Midbrain (tissue), 1 donor: Measurements from ENCODE around the gene CEPT1.
A peak's percentile ranks its signal among the peaks of the same experiment; 100 is the strongest.
"Not testable (repeated sequence)": the region's sequence is repeated elsewhere in the genome, so short reads cannot be mapped to it uniquely, and the experiment has no call there.

Source experiments
- DNase-seq: peaks from one replicate; lab custom pipeline; 2025; lab: John Stamatoyannopoulos, UW

The CEPT1 gene

GRCh38 chr1:111209622-111210021 lies 69.6 kb downstream of the CEPT1 start:
- no peak for DNase-seq

GRCh38 chr1:111211921-111212320 lies 71.9 kb downstream of the CEPT1 start:
- DNase-seq, result no peak

- no peak for DNase-seq
Observed at GRCh38 chr1:111212634-111213335, 72.8 kb downstream of the CEPT1 start.

- no peak for DNase-seq
Observed at GRCh38 chr1:111213412-111213811, 73.4 kb downstream of the CEPT1 start.

GRCh38 chr1:111214074-111214801 lies 74.2 kb downstream of the CEPT1 start:
- no peak for DNase-seq

GRCh38 chr1:111214884-111215283 lies 74.9 kb downstream of the CEPT1 start:
- DNase-seq, result no peak

- DNase-seq, result not testable (repeated sequence)
Observed at GRCh38 chr1:111215285-111215684, 75.3 kb downstream of the CEPT1 start.

GRCh38 chr1:111216751-111217150 lies 76.7 kb downstream of the CEPT1 start:
- no peak for DNase-seq

- DNase-seq, result no peak
Observed at GRCh38 chr1:111217183-111217910, 77.3 kb downstream of the CEPT1 start.

- no peak for DNase-seq
Observed at GRCh38 chr1:111218701-111219556, 78.9 kb downstream of the CEPT1 start.

- DNase-seq, result peak; percentile 14
Observed at GRCh38 chr1:111219557-111220286, 79.7 kb downstream of the CEPT1 start.

GRCh38 chr1:111220302-111220890 lies 80.4 kb downstream of the CEPT1 start:
- no peak for DNase-seq

GRCh38 chr1:111221276-111221632 lies 81.2 kb downstream of the CEPT1 start:
- DNase-seq, result no peak

GRCh38 chr1:111221633-111222291 lies 81.7 kb downstream of the CEPT1 start:
- no peak for DNase-seq

GRCh38 chr1:111222308-111223125 lies 82.5 kb downstream of the CEPT1 start:
- peak; percentile 64 for DNase-seq

GRCh38 chr1:111223126-111223685 lies 83.2 kb downstream of the CEPT1 start:
- no peak for DNase-seq

GRCh38 chr1:111225091-111225490 lies 85.1 kb downstream of the CEPT1 start:
- no peak for DNase-seq

- DNase-seq, result no peak
Observed at GRCh38 chr1:111225717-111226400, 85.8 kb downstream of the CEPT1 start.

GRCh38 chr1:111227434-111227833 lies 87.4 kb downstream of the CEPT1 start, which contains the start of gene CHI3L2:
Gene CHI3L2, plus strand, starts transcription at chr1:111227713. Its CDS starts 17 bp downstream, at chr1:111227730.
- no peak for DNase-seq
